ENCODE results near the gene PSMA3. TPM values are rescaled to one million over a fixed set of nuclear protein-coding genes. Genes with fewer than 3 reads are reported as not detected.

Gene PSMA3
- total and polyA plus RNA-seq, 2 donors (not counting 1 experiment from before 2014, with no cell fraction given), result 80.1 to 279 TPM

DNA sequence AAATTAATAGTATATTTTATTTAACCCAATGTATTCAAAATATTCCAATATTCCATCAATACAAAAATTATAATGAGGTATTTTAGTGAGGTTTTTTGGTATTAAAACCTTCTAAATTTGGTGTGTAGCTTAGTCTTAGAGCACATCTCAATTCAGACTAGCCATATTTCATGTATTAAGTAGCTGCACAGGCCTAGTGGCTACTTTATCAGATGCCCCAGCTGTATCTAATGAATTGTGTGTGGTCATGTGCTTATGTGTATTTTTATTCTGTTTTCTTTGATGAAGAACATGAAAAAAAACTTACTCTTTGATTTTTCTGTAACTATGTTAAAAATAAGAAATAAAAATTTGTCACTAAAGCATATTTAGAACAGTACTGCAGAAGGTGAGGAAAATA lies 31.5 kb upstream of the PSMA3 start:
- H3K36me3 ChIP-seq (ENCODE audit: control insufficient read depth, insufficient read depth, low read length), result peaks cover 2% of the 10 kb centered on the region
- TF ChIP-seq, protein P1, sequence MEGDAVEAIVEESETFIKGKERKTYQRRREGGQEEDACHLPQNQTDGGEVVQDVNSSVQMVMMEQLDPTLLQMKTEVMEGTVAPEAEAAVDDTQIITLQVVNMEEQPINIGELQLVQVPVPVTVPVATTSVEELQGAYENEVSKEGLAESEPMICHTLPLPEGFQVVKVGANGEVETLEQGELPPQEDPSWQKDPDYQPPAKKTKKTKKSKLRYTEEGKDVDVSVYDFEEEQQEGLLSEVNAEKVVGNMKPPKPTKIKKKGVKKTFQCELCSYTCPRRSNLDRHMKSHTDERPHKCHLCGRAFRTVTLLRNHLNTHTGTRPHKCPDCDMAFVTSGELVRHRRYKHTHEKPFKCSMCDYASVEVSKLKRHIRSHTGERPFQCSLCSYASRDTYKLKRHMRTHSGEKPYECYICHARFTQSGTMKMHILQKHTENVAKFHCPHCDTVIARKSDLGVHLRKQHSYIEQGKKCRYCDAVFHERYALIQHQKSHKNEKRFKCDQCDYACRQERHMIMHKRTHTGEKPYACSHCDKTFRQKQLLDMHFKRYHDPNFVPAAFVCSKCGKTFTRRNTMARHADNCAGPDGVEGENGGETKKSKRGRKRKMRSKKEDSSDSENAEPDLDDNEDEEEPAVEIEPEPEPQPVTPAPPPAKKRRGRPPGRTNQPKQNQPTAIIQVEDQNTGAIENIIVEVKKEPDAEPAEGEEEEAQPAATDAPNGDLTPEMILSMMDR (conservative IDR thresholded peaks at IDR 0.05 in 1 of 2, IDR thresholded peaks at IDR 0.05 in 1 of 2; ENCODE audit: low read depth in 1 of 2, low read length in 2 of 2), result no peak
- no peak for TF ChIP-seq EZH2 (IDR thresholded peaks at IDR 0.05; ENCODE audit: low read length, missing control alignments)
- no peaks in the 10 kb centered on the region for H3K9me3 ChIP-seq (ENCODE audit: control insufficient read depth, insufficient read depth, low read depth, low read length)
- H3K9ac ChIP-seq (ENCODE audit: insufficient read depth, low read length), result no peak overlapping the region
- no peak overlapping the region for H2AFZ ChIP-seq (ENCODE audit: low read length)
- no peaks in the 10 kb centered on the region for H4K20me1 ChIP-seq (ENCODE audit: control insufficient read depth, extremely low read depth, insufficient read depth, low read length)
- H3K27me3 ChIP-seq (ENCODE audit: control insufficient read depth, insufficient read depth, low read length), result no peaks in the 10 kb centered on the region
- no peak for DNase-seq (ENCODE audit: low read depth in 2 of 2)
- H3K4me2 ChIP-seq (ENCODE audit: extremely low read depth, insufficient read depth, low read length), result no peak overlapping the region
- no peak overlapping the region for H3K4me3 ChIP-seq (replicated peaks in 1 of 4; ENCODE audit: control extremely low read depth in 1 of 4, insufficient read depth in 1 of 4, low read depth in 3 of 4, low read length in 4 of 4)
- no peaks in the 10 kb centered on the region for H3K4me1 ChIP-seq (ENCODE audit: control insufficient read depth, extremely low read depth, insufficient read depth, low read length)
- H3K27ac ChIP-seq (ENCODE audit: insufficient read depth, low read length), result no peak overlapping the region
- no peaks in the 10 kb centered on the region for H3K79me2 ChIP-seq (ENCODE audit: control insufficient read depth, insufficient read depth, low read length)

DNA sequence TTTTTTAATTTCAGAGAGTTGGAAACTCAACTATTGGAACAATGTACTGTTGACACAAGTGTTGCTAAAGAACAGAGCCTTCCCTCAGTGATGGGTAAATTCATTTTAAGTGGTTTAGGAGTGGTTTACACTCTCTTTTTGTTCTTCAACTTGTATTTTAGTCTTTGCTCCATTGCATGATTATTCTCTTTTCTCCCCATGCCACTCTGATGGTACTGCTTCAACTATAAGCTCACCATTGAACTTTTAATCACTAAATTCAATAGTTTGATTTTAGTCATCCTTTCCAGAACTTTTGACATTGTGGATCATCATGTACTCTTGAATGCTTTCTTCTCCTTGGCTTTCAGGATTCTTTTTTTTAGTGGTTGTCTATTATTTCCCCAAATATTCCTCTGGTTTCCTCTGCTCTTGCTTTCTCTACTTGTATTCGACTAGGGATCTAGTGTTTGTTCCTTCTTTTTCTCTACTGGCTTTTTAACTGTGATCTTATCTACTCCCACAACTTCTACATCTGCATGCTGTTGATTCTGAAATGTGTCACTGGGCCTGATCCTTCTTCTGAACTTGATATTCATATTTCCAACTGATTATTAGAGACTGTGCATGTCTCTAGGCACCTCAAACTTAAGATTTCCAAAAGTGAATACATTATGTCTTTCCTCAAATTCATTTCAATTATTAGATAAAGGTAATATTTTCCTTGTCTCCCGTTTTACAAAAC lies 29.3 kb upstream of the PSMA3 start:
- no peak overlapping the region for H3K4me3 ChIP-seq (replicated peaks in 1 of 4; ENCODE audit: control extremely low read depth in 1 of 4, insufficient read depth in 1 of 4, low read depth in 3 of 4, low read length in 4 of 4)
- DNase-seq (ENCODE audit: low read depth in 2 of 2), result no peak
- H3K79me2 ChIP-seq (ENCODE audit: control insufficient read depth, insufficient read depth, low read length), result no peaks in the 10 kb centered on the region
- H4K20me1 ChIP-seq (ENCODE audit: control insufficient read depth, extremely low read depth, insufficient read depth, low read length), result no peaks in the 10 kb centered on the region
- H3K27me3 ChIP-seq (ENCODE audit: control insufficient read depth, insufficient read depth, low read length), result no peaks in the 10 kb centered on the region
- no peaks in the 10 kb centered on the region for H3K4me1 ChIP-seq (ENCODE audit: control insufficient read depth, extremely low read depth, insufficient read depth, low read length)
- no peak overlapping the region for H3K9ac ChIP-seq (ENCODE audit: insufficient read depth, low read length)
- TF ChIP-seq, protein P1 (conservative IDR thresholded peaks at IDR 0.05 in 1 of 2, IDR thresholded peaks at IDR 0.05 in 1 of 2; ENCODE audit: low read depth in 1 of 2, low read length in 2 of 2), result no peak
- no peak for TF ChIP-seq EZH2 (IDR thresholded peaks at IDR 0.05; ENCODE audit: low read length, missing control alignments)
- no peak overlapping the region for H3K27ac ChIP-seq (ENCODE audit: insufficient read depth, low read length)
- H3K4me2 ChIP-seq (ENCODE audit: extremely low read depth, insufficient read depth, low read length), result no peak overlapping the region
- H3K9me3 ChIP-seq (ENCODE audit: control insufficient read depth, insufficient read depth, low read depth, low read length), result no peaks in the 10 kb centered on the region
- H3K36me3 ChIP-seq (ENCODE audit: control insufficient read depth, insufficient read depth, low read length), result no peaks in the 10 kb centered on the region
- no peak overlapping the region for H2AFZ ChIP-seq (ENCODE audit: low read length)

DNA sequence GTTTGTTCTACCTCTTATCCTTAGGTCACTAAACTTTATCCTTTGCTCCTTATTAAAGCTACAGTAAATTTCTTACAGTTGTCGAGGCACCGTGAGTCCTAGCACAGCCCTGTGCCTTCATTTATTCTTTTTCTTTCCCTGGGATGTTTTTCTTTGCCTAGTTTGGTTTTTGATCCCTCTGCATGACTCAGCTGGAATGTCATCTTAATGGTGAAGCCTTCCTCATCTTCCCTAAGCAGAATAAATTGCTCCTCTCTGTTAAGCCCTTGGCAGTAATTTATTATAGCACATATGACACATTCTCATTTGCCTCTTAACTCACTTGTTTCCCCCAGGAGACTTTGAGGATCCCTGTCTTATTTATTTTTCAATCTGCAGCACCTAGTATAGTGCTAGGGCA lies 28.1 kb upstream of the PSMA3 start:
- Histone ChIP-seq H3K4me3 (replicated peaks in 1 of 4; ENCODE audit: control extremely low read depth in 1 of 4, insufficient read depth in 1 of 4, low read depth in 3 of 4, low read length in 4 of 4) (no peak overlapping the region), H3K79me2 (ENCODE audit: control insufficient read depth, insufficient read depth, low read length) (no peaks in the 10 kb centered on the region), H3K9me3 (ENCODE audit: control insufficient read depth, insufficient read depth, low read depth, low read length) (no peaks in the 10 kb centered on the region), H4K20me1 (ENCODE audit: control insufficient read depth, extremely low read depth, insufficient read depth, low read length) (no peaks in the 10 kb centered on the region), H3K9ac (ENCODE audit: insufficient read depth, low read length) (no peak overlapping the region), H3K27me3 (ENCODE audit: control insufficient read depth, insufficient read depth, low read length) (no peaks in the 10 kb centered on the region), H3K27ac (ENCODE audit: insufficient read depth, low read length) (no peak overlapping the region), H3K36me3 (ENCODE audit: control insufficient read depth, insufficient read depth, low read length) (no peaks in the 10 kb centered on the region), H2AFZ (ENCODE audit: low read length) (no peak overlapping the region), H3K4me2 (ENCODE audit: extremely low read depth, insufficient read depth, low read length) (no peak overlapping the region), H3K4me1 (ENCODE audit: control insufficient read depth, extremely low read depth, insufficient read depth, low read length) (no peaks in the 10 kb centered on the region)
- TF ChIP-seq EZH2 (IDR thresholded peaks at IDR 0.05; ENCODE audit: low read length, missing control alignments), result no peak
- TF ChIP-seq, protein P1 (conservative IDR thresholded peaks at IDR 0.05 in 1 of 2, IDR thresholded peaks at IDR 0.05 in 1 of 2; ENCODE audit: low read depth in 1 of 2, low read length in 2 of 2), result no peak
- DNase-seq (ENCODE audit: low read depth in 2 of 2), result peak in 1 of 2 donors; percentile 55
